Activated gamma-delta T cell treated with Interleukin-2 at 50 U/mL for 16 hours (primary cell): ENCODE results near the gene SPANXN1.
"Not testable (repeated sequence)": the region's sequence is repeated elsewhere in the genome, so short reads cannot be mapped to it uniquely, and the experiment has no call there.

ENCODE experiments used
- DNase-seq: peaks from one replicate; pipeline ENCODE4 v3.0.0-alpha.2; 2020

Gene SPANXN1, protein sequence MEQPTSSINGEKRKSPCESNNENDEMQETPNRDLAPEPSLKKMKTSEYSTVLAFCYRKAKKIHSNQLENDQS

GRCh38 chrX:145247203-145247602 is at the start of gene SPANXN1:
Gene SPANXN1 (plus strand): TSS chrX:145247503. CDS start chrX:145247587, 84 bp downstream.
- DNase-seq, result not testable (repeated sequence)

DNA sequence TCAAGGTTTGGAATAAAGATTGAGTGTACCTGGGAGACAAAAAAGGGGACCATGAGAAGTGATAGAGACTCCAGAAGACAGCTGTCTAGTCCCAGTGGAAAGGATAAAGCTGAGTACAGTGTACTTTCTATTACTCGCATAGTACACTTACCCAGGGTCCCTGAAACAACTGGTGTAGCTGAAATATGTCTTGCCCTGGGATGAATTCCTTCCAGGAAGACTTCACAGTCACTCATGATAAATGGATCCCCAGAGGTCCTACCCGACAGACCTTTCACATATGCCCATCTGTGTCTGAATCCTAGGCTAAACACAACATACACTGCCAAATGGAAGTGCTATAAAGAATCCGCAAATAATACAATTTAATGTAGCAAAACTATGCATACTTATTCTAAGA is 48.2 kb upstream of the SPANXN1 start:
- no peak for DNase-seq

- no peak for DNase-seq
Measured at GRCh38 chrX:145213504-145213903, 33.8 kb upstream of the SPANXN1 start.

- DNase-seq, result no peak
Measured at GRCh38 chrX:145292218-145292617, 44.9 kb downstream of the SPANXN1 start.
